IMR-90 (cell line): ENCODE measurements around the gene ARHGAP8. TPM values are rescaled to one million over a fixed set of nuclear protein-coding genes. Genes with fewer than 3 reads are reported as not detected.

Experiments used
- ATAC-seq: fragments of 200-7000 bp; cut with Tn5 transposase; 2 replicates; pipeline ENCODE4 v1.9.1; 2020; ENCODE audit warnings: low read depth, mild to moderate bottlenecking, moderate library complexity
- BruUV-seq: library from RNA; stranded (reverse); fragments of 400-500 nt; replicated peaks from 2 replicates; lab custom pipeline; 2021; lab: Mats Ljungman, UMichigan
- CTCF ChIA-PET: fragments of 300-600 bp; formaldehyde crosslinking; extraction: SDS; loops from one replicate; lab custom pipeline; 2021; ENCODE audit warnings: antibody characterized with exemption; lab: Yijun Ruan, JAX
- POLR2A ChIA-PET: fragments of 300-600 bp; sonication (Branson Sonifier 250); formaldehyde crosslinking; loops from one replicate; lab custom pipeline; 2022; ENCODE audit warnings: antibody characterized with exemption; ENCODE audit not compliant: unreplicated experiment; lab: Charles Lee
- DNase-seq: peaks from one replicate; pipeline ENCODE4 v3.0.0; 2013
- H2AFZ ChIP-seq: replicated peaks from 2 replicates; pipeline ENCODE3; 2013; ENCODE audit warnings: low read length, mild to moderate bottlenecking; ENCODE audit not compliant: poor library complexity
- H2AK5ac ChIP-seq: 2 replicates; pipeline ENCODE4 v1.6.1; 2013; ENCODE audit warnings: low read depth, low read length, inconsistent platforms
- H2AK9ac ChIP-seq: replicated peaks from 2 replicates; pipeline ENCODE3; 2013; ENCODE audit warnings: mild to moderate bottlenecking, low read depth, low read length, moderate library complexity; ENCODE audit not compliant: poor library complexity
- H2BK120ac ChIP-seq: 2 replicates; pipeline ENCODE4 v1.6.1; 2013; ENCODE audit warnings: low read depth, low read length, inconsistent platforms
- H2BK15ac ChIP-seq: 3 replicates; pipeline ENCODE4 v1.6.1; 2013; ENCODE audit warnings: low read depth, low read length, inconsistent platforms
- H2BK20ac ChIP-seq: 2 replicates; pipeline ENCODE4 v1.6.1; 2013; ENCODE audit warnings: low read depth, mild to moderate bottlenecking, inconsistent platforms, low read length, moderate library complexity
- H2BK5ac ChIP-seq: 2 replicates; pipeline ENCODE4 v1.6.1; 2013; ENCODE audit warnings: mild to moderate bottlenecking, low read depth, low read length, inconsistent platforms; ENCODE audit not compliant: poor library complexity, severe bottlenecking
- H3K14ac ChIP-seq: replicated peaks from 2 replicates; pipeline ENCODE4 v1.6.1; 2013; ENCODE audit warnings: low read depth, low read length, inconsistent platforms
- H3K18ac ChIP-seq: 2 replicates; pipeline ENCODE4 v1.6.1; 2013; ENCODE audit warnings: low read depth, low read length, control low read depth
- H3K23ac ChIP-seq: 2 replicates; pipeline ENCODE4 v1.6.1; 2013; ENCODE audit warnings: low read depth, low read length, inconsistent platforms
- H3K27ac ChIP-seq: 2 replicates; pipeline ENCODE4 v1.5.1; 2013; ENCODE audit warnings: mild to moderate bottlenecking, control low read depth, low read length; ENCODE audit not compliant: insufficient read depth
- H3K27me3 ChIP-seq: 2 replicates; pipeline ENCODE4 v1.6.1; 2013; ENCODE audit warnings: low read length; ENCODE audit not compliant: control insufficient read depth, insufficient read depth
- H3K36me3 ChIP-seq: 2 replicates; pipeline ENCODE4 v1.6.1; 2013; ENCODE audit warnings: low read length, mixed read lengths; ENCODE audit not compliant: control insufficient read depth, insufficient read depth
- H3K4ac ChIP-seq: 2 replicates; pipeline ENCODE4 v1.6.1; 2013; ENCODE audit warnings: low read depth, low read length, inconsistent platforms
- H3K4me1 ChIP-seq: 2 replicates; pipeline ENCODE4 v1.6.1; 2013; ENCODE audit warnings: low read length, mixed read lengths; ENCODE audit not compliant: control insufficient read depth, insufficient read depth
- H3K4me2 ChIP-seq: 2 replicates; pipeline ENCODE4 v1.6.1; 2013; ENCODE audit warnings: low read depth, mild to moderate bottlenecking, control low read depth, low read length, moderate library complexity
- H3K4me3 ChIP-seq: 2 replicates; pipeline ENCODE4 v1.5.1; 2013; ENCODE audit warnings: low read depth, mild to moderate bottlenecking, control low read depth, low read length, moderate library complexity; ENCODE audit not compliant: insufficient read depth
- H3K56ac ChIP-seq: 2 replicates; pipeline ENCODE4 v1.6.1; 2013; ENCODE audit warnings: low read length, inconsistent platforms; ENCODE audit not compliant: insufficient read depth; ENCODE audit errors: extremely low read depth
- H3K79me1 ChIP-seq, 2 experiments: 2 replicates each; pipeline ENCODE4 v1.6.1; 2013; ENCODE audit warnings: low read length in 2 of 2, inconsistent platforms in 1 of 2, low read depth in 1 of 2
- H3K9ac ChIP-seq: 2 replicates; pipeline ENCODE4 v1.6.1; 2013; ENCODE audit warnings: low read depth, low read length, control low read depth
- H3K9me1 ChIP-seq: 2 replicates; pipeline ENCODE4 v1.6.1; 2013; ENCODE audit warnings: low read length, inconsistent platforms; ENCODE audit not compliant: insufficient read depth
- H3K9me3 ChIP-seq: 2 replicates; pipeline ENCODE4 v1.6.1; 2013; ENCODE audit warnings: low read length; ENCODE audit not compliant: control insufficient read depth, insufficient read depth
- H4K20me1 ChIP-seq: 2 replicates; pipeline ENCODE4 v1.6.1; 2013; ENCODE audit warnings: low read length, inconsistent platforms; ENCODE audit not compliant: insufficient read depth
- H4K5ac ChIP-seq: 2 replicates; pipeline ENCODE4 v1.6.1; 2013; ENCODE audit warnings: mild to moderate bottlenecking, low read depth, low read length, control low read depth
- H4K8ac ChIP-seq, 2 experiments: 2 replicates each; pipeline ENCODE4 v1.6.1; 2013; ENCODE audit warnings: low read depth in 2 of 2, low read length in 2 of 2, control low read depth in 1 of 2, inconsistent platforms in 1 of 2
- H4K91ac ChIP-seq: 2 replicates; pipeline ENCODE4 v1.6.1; 2013; ENCODE audit warnings: low read depth, low read length, inconsistent platforms; ENCODE audit not compliant: insufficient read depth
- BHLHE40 ChIP-seq: fragments of 150-350 bp; IDR thresholded peaks from 2 replicates; pipeline ENCODE4 v1.6.1; 2016; ENCODE audit warnings: mild to moderate bottlenecking, low read depth, low read length
- CEBPB ChIP-seq: IDR thresholded peaks from 2 replicates; pipeline ENCODE4 v1.6.1; 2012; ENCODE audit warnings: low read depth, low read length, improper control_type of control experiment
- CHD1 ChIP-seq: IDR thresholded peaks from 2 replicates; pipeline ENCODE4 v1.6.1; 2012; ENCODE audit warnings: low read depth, low read length, improper control_type of control experiment
- FOS ChIP-seq: fragments of 150-350 bp; IDR thresholded peaks from 2 replicates; pipeline ENCODE4 v1.6.1; 2016; ENCODE audit warnings: low read depth, low read length
- MAFK ChIP-seq: IDR thresholded peaks from 2 replicates; pipeline ENCODE4 v1.6.1; 2012; ENCODE audit warnings: low read depth, low read length, improper control_type of control experiment
- MAZ ChIP-seq: IDR thresholded peaks from 2 replicates; pipeline ENCODE4 v1.6.1; 2012; ENCODE audit warnings: low read depth, mild to moderate bottlenecking, low read length, improper control_type of control experiment, moderate library complexity, borderline replicate concordance
- MXI1 ChIP-seq: IDR thresholded peaks from 2 replicates; pipeline ENCODE4 v1.6.1; 2012; ENCODE audit warnings: low read depth, mild to moderate bottlenecking, low read length, moderate library complexity, borderline replicate concordance
- NFE2L2 ChIP-seq: fragments of 150-350 bp; IDR thresholded peaks from 2 replicates; pipeline ENCODE4 v1.6.1; 2016; ENCODE audit warnings: low read depth, mild to moderate bottlenecking, low read length
- POLR2A ChIP-seq: IDR thresholded peaks from 2 replicates; pipeline ENCODE4 v1.6.1; 2012; ENCODE audit warnings: mild to moderate bottlenecking, low read depth, low read length
- RAD21 ChIP-seq: IDR thresholded peaks from 2 replicates; pipeline ENCODE4 v1.6.1; 2012; ENCODE audit warnings: low read length, improper control_type of control experiment
- RCOR1 ChIP-seq: IDR thresholded peaks from 2 replicates; pipeline ENCODE4 v1.6.1; 2012; ENCODE audit warnings: mild to moderate bottlenecking, low read length, improper control_type of control experiment; ENCODE audit not compliant: insufficient replicate concordance
- RFX5 ChIP-seq: IDR thresholded peaks from 2 replicates; pipeline ENCODE4 v1.8.0; 2012; ENCODE audit warnings: low read depth, mild to moderate bottlenecking, low read length, moderate library complexity
- SMC3 ChIP-seq: fragments of 150-350 bp; IDR thresholded peaks from 2 replicates; pipeline ENCODE4 v1.6.1; 2016; ENCODE audit warnings: low read depth, mild to moderate bottlenecking, antibody characterized with exemption, low read length, moderate library complexity
- WGBS, 2 experiments: methylation state at CpG; one replicate each; pipeline versions ENCODE4 v1.1.5 to v1.1.7; 2013; ENCODE audit warnings: missing lambda C conversion rate in 2 of 2; ENCODE audit not compliant: insufficient read length in 1 of 2; ENCODE audit errors: extremely low coverage in 2 of 2; 5-methylcytosine and 5-hydroxymethylcytosine counted together
- dilution Hi-C: fragments of 300-500 bp; cut with HindIII; formaldehyde crosslinking; loops from one replicate; pipeline ENCODE4 v1.14.3; 2018; ENCODE audit warnings: low sequenced_read_pairs; ENCODE audit not compliant: unreplicated experiment
- in situ Hi-C: fragments of 300-500 bp; cut with MboI; formaldehyde crosslinking; loops from 3 replicates; pipeline ENCODE4 v1.14.3; 2019; ENCODE audit warnings: low sequenced_read_pairs, inconsistent platforms, mixed read lengths
- intact Hi-C: fragments of 100-400 bp; cut with micrococcal nuclease; formaldehyde crosslinking; loops from 2 replicates; pipeline ENCODE4 v1.10.0; 2022
- polyA plus RNA-seq, 3 experiments: library from polyadenylated mRNA; depleted of rRNA; stranded (reverse); fragments of >200 nt; gene quantifications; 2 replicates each; pipeline ENCODE4 v1.2.3, GENCODE V29; 2012; ENCODE audit warnings: low replicate concordance in 1 of 3
- total RNA-seq: library from RNA; depleted of rRNA; stranded (reverse); fragments of >200 nt; gene quantifications from 2 replicates; pipeline ENCODE4 v1.2.3, GENCODE V29; 2012
- TF ChIP-seq, protein P1 (sequence below): conservative IDR thresholded peaks from 2 replicates; pipeline ENCODE4 v1.5.1; 2012; ENCODE audit warnings: mild to moderate bottlenecking, low read depth, low read length, improper control_type of control experiment
- TF ChIP-seq, protein P2 (sequence below): fragments of 150-350 bp; IDR thresholded peaks from 2 replicates; pipeline ENCODE4 v1.6.1; 2017; ENCODE audit warnings: mild to moderate bottlenecking, antibody characterized with exemption, low read length, low read depth
- TF ChIP-seq, protein P3 (sequence below): fragments of 150-350 bp; IDR thresholded peaks from 2 replicates; pipeline ENCODE4 v1.6.1; 2016; ENCODE audit warnings: low read depth, mild to moderate bottlenecking, low read length, moderate library complexity, borderline replicate concordance

ARHGAP8 gene
- total and polyA plus RNA-seq, 2 of the 4 experiments (the other 2 are of a cell fraction): 0.18 to 0.21 TPM

DNA sequence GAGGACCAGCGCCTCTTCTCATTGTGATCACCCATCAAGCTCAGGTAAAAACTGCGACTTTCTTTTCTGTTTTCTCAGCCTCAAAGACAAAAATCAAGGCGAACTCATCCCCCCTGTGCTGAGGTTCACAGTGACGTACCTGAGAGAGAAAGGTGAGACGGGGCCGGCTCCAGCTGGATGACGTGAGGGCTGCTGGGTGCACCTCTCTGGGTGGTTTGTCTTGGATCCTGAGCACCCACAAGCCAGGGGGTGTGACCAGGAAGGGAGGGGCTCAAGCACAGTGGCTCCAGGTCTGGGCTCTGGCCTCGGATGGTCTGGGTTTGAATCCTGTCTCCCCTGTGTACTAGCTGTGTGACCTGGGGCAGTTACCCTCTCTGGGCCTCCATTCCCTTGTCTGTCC is 92.8 kb downstream of the ARHGAP8 start:
- H2AK9ac ChIP-seq: no peak overlapping the region
- no peak overlapping the region for H2BK120ac ChIP-seq
- POLR2A ChIA-PET: no interaction called here
- H4K5ac ChIP-seq: no peak overlapping the region
- H3K4me3 ChIP-seq: no peak overlapping the region
- no peaks in the 10 kb centered on the region for H3K36me3 ChIP-seq
- H3K9me3 ChIP-seq: peaks cover 6% of the 10 kb centered on the region; the same call in 1 of the 2 replicates
- H3K9me1 ChIP-seq: no peaks in the 10 kb centered on the region
- no peak overlapping the region for H4K8ac ChIP-seq
- H2BK15ac ChIP-seq: no peak overlapping the region
- no peak for DNase-seq
- no peaks in the 10 kb centered on the region for H3K4me1 ChIP-seq
- H4K20me1 ChIP-seq: no peaks in the 10 kb centered on the region
- no peak overlapping the region for H2AFZ ChIP-seq
- H3K4me2 ChIP-seq: no peak overlapping the region
- no peak for TF ChIP-seq FOS
- no peak for TF ChIP-seq BHLHE40
- TF ChIP-seq RAD21: no peak
- TF ChIP-seq MXI1: no peak
- TF ChIP-seq MAFK: no peak
- TF ChIP-seq RCOR1: no peak
- TF ChIP-seq, protein P1, sequence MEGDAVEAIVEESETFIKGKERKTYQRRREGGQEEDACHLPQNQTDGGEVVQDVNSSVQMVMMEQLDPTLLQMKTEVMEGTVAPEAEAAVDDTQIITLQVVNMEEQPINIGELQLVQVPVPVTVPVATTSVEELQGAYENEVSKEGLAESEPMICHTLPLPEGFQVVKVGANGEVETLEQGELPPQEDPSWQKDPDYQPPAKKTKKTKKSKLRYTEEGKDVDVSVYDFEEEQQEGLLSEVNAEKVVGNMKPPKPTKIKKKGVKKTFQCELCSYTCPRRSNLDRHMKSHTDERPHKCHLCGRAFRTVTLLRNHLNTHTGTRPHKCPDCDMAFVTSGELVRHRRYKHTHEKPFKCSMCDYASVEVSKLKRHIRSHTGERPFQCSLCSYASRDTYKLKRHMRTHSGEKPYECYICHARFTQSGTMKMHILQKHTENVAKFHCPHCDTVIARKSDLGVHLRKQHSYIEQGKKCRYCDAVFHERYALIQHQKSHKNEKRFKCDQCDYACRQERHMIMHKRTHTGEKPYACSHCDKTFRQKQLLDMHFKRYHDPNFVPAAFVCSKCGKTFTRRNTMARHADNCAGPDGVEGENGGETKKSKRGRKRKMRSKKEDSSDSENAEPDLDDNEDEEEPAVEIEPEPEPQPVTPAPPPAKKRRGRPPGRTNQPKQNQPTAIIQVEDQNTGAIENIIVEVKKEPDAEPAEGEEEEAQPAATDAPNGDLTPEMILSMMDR: no peak
- no peak for TF ChIP-seq NFE2L2
- TF ChIP-seq, protein P2, sequence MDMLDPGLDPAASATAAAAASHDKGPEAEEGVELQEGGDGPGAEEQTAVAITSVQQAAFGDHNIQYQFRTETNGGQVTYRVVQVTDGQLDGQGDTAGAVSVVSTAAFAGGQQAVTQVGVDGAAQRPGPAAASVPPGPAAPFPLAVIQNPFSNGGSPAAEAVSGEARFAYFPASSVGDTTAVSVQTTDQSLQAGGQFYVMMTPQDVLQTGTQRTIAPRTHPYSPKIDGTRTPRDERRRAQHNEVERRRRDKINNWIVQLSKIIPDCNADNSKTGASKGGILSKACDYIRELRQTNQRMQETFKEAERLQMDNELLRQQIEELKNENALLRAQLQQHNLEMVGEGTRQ: no peak
- TF ChIP-seq RFX5: no peak
- TF ChIP-seq CEBPB: no peak
- TF ChIP-seq, protein P3, sequence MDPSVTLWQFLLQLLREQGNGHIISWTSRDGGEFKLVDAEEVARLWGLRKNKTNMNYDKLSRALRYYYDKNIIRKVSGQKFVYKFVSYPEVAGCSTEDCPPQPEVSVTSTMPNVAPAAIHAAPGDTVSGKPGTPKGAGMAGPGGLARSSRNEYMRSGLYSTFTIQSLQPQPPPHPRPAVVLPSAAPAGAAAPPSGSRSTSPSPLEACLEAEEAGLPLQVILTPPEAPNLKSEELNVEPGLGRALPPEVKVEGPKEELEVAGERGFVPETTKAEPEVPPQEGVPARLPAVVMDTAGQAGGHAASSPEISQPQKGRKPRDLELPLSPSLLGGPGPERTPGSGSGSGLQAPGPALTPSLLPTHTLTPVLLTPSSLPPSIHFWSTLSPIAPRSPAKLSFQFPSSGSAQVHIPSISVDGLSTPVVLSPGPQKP: no peak
- TF ChIP-seq SMC3: no peak
- TF ChIP-seq POLR2A: no peak
- no peak for TF ChIP-seq MAZ
- TF ChIP-seq CHD1: no peak
- peaks cover 15% of the 10 kb centered on the region for H3K27me3 ChIP-seq
- BruUV-seq: no TSS peak
- H2AK5ac ChIP-seq: no peak overlapping the region
- H2BK20ac ChIP-seq: no peak overlapping the region
- intact Hi-C loops (no loop called here), in situ Hi-C loops (no loop called here), dilution Hi-C loops (no loop called here)
- H2BK5ac ChIP-seq: no peak overlapping the region
- no peak overlapping the region for H3K9ac ChIP-seq
- no peak overlapping the region for H3K23ac ChIP-seq
- no peak overlapping the region for H4K91ac ChIP-seq
- CTCF ChIA-PET: no interaction called here
- 93% methylated on average over 5 of the region's 8 CpGs; no CpG with 5 or more reads in 1 of the 2 experiments for WGBS, 2 experiments
- H3K79me1 ChIP-seq: no peaks in the 10 kb centered on the region
- H3K18ac ChIP-seq: no peak overlapping the region
- no peak overlapping the region for H3K56ac ChIP-seq
- H3K14ac ChIP-seq: no peak overlapping the region
- H3K4ac ChIP-seq: no peak overlapping the region
- ATAC-seq: no peak
- no peak overlapping the region for H3K27ac ChIP-seq
